GM18951 (cell line): ENCODE measurements around the gene LENG8.

ENCODE experiments used
- POLR2A ChIP-seq: IDR thresholded peaks from 4 replicates; pipeline ENCODE4 v1.6.1; 2011; ENCODE audit warnings: mild to moderate bottlenecking; ENCODE audit not compliant: insufficient read length, insufficient read depth; ENCODE audit errors: extremely low read depth
- in situ Hi-C: fragments of 300-500 bp; cut with MboI; formaldehyde crosslinking; loops from one replicate; pipeline ENCODE4 v1.12.0; 2022; ENCODE audit warnings: low sequenced_read_pairs, mixed read lengths, inconsistent platforms; ENCODE audit not compliant: unreplicated experiment

The LENG8 gene

DNA sequence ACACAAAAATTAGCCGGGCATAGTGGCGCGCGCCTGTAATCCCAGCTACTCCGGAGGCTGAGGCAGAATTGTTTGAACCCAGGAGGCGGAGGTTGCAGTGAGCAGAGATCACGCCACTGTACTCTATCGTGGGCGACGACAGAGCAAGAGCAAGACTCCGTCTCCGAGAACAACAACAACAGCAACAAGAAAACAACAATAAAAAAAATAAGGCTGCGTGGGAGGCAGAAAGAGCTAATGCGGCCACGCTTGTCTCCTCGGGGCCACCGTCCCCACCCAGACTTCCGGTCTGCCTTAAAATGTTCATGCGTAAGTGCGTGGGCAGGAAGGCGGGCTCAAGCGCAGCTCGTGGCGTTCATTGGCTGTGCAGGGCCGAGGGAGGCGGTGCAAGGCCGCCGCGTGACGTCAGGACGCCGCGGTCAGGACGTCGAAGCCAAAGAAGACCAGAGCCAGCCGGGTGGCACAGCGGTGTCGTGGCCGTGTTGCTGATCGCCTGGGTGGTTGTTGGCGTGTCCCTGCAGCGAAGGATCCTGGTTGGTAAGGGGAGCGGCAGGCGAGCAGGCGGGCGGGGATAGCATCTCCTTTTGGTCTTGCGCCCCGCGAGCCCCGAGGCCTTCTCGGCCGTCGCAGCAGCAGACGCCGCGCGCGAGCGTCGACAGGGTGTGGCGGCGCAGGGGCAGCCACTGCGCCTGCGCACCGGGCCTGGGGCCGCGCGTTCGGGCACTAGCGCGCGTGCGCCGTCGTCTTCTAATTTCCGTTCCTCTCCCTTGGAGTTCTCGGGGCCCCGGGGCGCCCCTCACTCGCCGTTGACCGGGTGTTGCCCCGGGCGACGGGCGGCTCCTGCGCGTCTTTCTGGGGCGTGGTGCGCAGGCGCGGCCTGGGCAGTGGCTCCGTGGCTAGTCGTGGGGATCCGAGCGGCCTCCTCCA is at the start of gene LENG8:
LENG8 (plus strand) TSS at position 426 of the 927 bp plus-strand sequence. CDS start 2,146 bp downstream, outside the sequence.
- in situ Hi-C loops, result no loop called here
- TF ChIP-seq POLR2A, result peak; percentile 98

DNA sequence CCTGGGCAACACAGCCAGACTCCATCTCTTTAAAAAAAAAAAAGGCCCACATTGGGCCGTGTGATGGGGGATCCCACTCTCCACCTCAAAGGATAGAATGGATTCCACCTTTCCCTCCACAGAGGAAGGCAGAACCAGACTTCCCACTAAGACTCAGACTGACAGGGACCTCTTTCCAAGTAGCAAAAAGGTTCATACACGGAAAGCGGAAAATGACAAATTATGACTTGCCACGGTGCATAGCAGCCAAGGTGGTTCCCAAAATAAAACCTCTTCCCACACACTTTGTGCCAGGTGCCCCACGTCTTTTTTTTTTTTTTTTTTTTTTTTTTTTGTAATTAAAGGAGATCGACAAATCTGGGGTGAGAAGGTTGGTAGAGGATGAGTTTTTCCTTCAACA is 48.1 kb upstream of the LENG8 start:
- TF ChIP-seq POLR2A, result no peak
- in situ Hi-C loops, result no loop called here

DNA sequence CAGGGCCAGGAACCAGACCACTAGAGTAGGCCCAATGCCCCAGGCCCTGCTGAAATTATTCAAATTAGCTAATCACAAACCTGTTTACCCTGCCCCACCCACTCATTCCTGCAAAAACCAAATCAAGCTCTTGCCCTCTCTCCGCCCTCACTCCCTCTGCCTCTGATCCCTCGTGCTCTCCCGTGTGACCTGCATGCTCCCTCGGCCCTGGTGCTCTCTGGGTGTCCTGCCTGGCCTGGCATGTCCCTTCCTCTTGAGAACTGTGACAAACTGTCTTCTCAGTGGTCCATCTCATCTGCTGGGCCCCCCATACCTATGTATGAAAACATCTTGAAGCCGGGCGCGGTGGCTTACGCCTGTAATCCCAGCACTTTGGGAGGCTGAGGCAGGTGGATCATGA is 45.9 kb upstream of the LENG8 start:
- TF ChIP-seq POLR2A, result no peak
- in situ Hi-C loops, result no loop called here

DNA sequence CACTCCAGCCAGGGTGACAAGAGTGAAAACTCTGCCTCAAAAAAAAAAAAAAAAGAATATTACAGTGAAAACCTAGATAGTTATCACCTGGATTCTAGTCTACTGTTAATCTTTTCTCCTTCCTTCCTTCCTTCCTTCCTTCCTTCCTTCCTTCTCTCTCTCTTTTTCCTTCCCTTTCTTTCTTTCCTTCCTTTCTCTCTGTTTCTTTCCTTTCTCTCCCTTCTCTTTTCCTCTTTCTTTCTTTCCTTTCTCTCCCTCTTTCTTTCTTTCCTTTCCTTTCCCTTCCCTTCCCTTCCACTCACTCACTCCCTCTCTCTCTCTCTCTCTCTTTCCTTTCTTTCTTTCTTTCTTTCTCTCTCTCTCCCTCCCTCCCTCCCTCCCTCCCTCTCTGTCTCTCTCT is 43.4 kb upstream of the LENG8 start:
- in situ Hi-C loops, result no loop called here
- TF ChIP-seq POLR2A, result no peak

DNA sequence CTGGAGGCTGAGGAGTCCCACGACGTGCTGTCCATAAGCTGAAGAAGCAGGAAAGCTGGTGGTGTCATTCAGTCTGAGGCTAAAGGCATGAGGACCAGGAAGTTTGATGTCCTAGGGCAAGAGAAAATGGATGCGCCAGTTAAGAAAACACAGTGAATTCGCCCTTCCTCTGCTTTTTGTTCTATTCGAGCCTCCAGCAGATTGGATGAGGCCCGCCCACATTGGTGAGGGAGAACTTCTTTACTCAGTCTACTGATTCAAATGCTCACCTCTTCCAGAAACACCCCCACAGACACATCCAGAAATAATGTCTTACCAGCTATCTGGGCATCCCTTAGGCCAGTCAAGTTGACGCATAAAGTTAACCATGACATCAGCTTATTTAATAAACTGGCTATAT is 41.2 kb upstream of the LENG8 start:
- in situ Hi-C loops, result no loop called here

DNA sequence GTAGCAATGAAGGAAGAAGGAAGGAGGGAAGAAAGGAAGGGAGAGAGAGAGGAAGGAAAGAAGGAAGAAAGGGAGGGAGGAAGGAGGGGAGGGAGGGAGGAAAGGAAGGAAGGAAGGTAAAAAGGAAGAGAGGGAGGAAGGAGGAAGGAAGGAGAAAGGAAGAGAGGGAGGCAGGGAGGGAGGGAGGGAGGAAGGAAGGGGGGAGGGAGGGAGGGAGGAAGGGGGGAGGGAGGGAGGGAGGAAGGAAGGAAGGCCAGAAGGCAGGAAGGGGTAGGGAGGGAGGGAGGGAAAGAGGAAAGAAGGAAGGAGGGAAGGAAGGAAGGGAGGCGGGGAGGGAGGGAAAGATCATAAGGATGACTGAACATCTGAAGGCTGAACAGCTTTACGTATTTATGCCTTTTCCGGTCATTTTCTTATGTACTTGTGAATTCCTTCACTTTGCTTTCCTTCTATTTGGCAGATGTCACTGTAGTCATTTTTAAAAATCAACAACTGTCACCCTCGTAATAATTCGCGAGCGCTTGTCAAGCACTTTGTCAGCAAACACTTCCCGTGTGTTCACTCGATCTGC is 40.5 kb upstream of the LENG8 start:
- in situ Hi-C loops, result no loop called here

More for the DNA sequence above, 41.2 kb upstream of the LENG8 start:
- no peak for TF ChIP-seq POLR2A

DNA sequence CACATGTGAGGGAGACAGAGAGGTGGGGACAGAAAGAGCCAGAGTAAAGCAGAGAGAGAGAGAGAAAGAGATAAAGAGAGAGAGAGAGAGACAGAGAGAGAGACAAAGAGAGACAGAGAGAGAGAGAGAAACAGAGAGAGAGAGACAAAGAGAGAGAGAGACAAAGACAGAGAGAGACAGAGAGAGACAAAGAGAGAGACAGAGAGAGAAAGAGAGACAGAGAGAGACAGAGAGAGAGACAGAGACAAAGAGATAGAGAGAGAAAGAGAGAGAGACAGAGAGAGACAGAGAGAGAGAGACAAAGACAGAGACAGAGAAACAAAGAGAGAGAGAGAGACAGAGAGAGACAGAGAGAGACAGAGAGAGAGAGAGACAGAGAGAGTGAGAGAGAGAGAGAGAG is 38.0 kb upstream of the LENG8 start:
- in situ Hi-C loops, result no loop called here
- TF ChIP-seq POLR2A, result no peak

More for the DNA sequence above, 40.5 kb upstream of the LENG8 start:
- no peak for TF ChIP-seq POLR2A

DNA sequence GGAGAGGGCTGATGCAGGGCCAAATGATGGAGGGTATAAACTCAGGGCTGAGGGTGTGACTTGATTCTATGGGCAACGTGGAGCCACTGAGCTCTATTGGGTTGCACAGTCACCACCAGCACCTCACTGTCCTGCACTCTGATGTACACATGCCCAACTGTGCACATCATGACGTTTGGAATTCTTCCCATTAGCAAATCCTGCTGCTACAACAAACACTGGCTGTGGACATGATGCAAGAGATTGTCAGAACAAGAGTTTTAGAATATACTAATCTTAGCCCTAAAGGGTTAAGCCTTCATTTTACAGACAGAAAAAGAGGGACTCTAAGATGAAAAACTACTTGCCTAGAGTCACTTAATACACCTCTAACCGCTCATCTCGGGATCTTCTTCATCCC is 36.1 kb upstream of the LENG8 start:
- no peak for TF ChIP-seq POLR2A
- in situ Hi-C loops, result no loop called here

DNA sequence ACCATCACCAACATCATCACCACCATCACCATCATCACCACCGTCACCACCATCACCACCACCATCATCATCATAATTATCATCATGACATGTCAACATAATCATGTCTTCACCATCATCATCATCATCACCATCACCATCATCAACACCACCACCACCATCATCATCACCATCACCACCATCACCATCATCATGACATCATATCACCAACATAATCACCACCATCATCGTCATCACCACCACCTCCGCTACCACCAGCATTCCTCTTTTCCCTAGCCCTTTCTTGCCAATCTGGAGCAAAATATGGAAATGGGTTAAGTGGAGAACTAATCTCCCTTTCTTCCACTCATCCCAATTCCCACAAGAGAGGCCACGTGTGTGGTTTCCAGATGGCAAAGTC is 34.8 kb upstream of the LENG8 start:
- no peak for TF ChIP-seq POLR2A
- in situ Hi-C loops, result no loop called here

DNA sequence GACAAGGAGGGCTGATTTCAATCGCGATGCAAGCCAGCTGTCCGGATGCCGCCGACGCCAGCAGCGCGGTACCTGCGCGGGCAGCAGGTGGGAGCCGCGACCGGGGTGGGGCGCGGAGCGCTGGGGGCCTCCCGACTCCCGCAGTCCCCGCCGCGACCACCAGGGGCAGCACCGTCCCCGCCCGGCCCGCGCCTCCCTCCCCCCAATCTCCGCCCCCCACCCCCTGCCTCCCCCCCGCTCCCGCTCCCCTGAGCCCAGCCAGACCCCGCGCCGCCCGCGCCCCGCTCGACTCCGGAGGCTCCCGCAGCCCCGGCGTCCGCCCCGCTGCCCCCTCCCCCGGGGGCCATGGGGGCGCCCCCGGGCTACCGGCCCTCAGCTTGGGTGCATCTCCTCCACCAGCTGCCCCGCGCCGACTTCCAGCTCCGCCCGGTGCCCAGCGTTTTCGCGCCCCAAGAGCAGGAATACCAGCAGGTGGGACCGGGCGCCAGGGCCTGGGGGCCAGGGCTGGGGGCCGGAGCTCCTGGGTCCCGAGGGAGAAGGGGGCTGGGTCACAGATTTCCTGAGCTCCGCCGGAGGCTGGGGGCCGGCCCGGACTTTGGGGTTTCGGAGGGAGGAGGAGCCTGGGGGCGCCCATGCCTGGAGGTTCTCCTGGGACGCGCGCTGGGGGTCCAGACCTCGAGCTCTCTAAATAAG is 33.6 kb upstream of the LENG8 start, which contains the start of gene TTYH1:
TTYH1 (plus strand) TSS at position 257 of the 693 bp plus-strand sequence; CDS start at position 346, 89 bp downstream.
- in situ Hi-C loops, result no loop called here
- no peak for TF ChIP-seq POLR2A

DNA sequence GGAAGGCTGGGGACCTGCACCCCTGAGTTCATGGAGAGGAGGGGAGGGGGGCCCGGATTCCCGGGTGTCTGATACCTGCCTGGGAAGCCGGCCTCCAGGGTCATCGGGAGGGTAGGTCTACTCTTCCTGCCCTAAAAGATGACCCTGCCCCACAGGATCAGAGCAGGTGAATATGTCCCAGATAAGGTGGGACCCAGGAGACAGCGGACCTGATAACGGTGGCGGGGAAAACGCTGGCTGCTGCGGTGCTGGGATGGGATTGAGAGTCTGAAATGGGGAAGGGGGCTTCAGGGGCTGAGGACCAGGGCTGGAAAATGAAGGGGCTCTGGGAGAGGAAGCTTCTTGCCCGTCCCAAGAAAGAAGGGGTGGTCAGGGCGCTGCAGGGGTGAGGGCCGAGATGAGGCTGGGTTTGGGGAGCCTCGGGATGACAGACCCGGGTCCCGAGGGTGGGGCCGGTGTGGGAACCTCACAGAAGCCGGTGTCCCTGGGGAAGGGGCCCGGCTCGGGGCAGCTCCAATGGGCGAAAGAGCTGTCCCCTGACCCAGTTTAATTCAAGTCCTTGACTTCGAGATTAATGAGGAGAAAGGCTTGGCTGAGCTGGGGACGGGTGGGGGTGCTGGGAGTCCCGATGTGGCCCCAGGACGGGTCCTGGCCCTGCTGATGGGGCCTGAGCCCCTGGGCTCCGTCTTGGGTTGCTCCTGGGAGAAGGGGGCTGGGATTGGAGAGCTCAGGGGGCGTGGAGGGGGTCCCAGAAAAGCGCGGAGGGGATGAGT is 32.9 kb upstream of the LENG8 start:
- no peak for TF ChIP-seq POLR2A
- in situ Hi-C loops, result no loop called here

DNA sequence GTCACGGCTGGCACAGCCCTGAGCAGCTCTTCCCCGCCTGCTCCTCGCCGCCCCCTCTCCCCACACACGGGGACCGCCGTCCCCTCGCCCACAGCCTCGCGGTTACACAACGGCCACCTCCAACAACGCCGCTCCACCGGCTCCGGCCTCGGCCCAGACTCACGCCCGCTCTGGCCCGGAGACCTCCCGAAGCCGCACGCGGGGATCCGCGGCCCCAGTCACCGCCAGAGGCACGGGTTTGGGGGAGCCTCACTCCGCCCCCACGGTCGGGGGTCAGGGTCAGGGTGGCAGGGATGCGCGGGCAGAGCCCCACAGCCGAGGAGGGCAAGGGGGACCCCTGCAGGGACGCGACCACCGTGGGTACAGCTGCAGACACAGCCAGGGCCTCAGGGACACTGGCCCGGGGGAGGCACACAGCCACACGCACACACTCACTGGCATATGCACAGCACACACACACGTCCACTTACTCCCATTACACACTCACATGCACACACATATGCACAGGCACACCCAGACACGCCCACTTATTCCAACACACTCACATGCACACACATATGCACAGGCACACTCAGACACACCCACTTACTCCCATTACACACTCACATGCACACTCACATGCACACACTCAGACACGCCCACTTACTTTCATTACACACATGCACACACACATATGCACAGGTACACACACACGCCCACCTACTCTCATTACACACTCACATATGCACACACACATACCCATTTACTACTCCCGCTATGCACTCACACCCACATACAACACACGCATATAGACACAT is 32.1 kb upstream of the LENG8 start:
- TF ChIP-seq POLR2A, result no peak

More for the DNA sequence above, 32.1 kb upstream of the LENG8 start:
- in situ Hi-C loops, result no loop called here
